Adrenal gland (tissue), 5 donors: ENCODE measurements around the gene AIFM2.

Source experiments
- POLR2A ChIP-seq, 2 donors: fragments of 450-650 bp; IDR thresholded peaks; one replicate each; pipeline ENCODE4 v1.6.1; 2017; ENCODE audit warnings: antibody characterized with exemption in 2 of 2, mild to moderate bottlenecking in 2 of 2, moderate library complexity in 1 of 2
- TF ChIP-seq, protein P1 (sequence below), 6 experiments: fragments of 450-650 bp in 4 of 6; fragments of 200-600 bp in 2 of 6; sonication (generic) in 1 of 6; IDR thresholded peaks; 1 replicate in 5 of 6; 2 replicates in 1 of 6; pipeline versions ENCODE4 v1.5.1 to v1.8.0; 2016 to 2021; ENCODE audit warnings: antibody characterized with exemption in 6 of 6, mild to moderate bottlenecking in 2 of 6, moderate library complexity in 1 of 6
- donor health status: DM: no; HTN: no; CAD: no.

DNA sequence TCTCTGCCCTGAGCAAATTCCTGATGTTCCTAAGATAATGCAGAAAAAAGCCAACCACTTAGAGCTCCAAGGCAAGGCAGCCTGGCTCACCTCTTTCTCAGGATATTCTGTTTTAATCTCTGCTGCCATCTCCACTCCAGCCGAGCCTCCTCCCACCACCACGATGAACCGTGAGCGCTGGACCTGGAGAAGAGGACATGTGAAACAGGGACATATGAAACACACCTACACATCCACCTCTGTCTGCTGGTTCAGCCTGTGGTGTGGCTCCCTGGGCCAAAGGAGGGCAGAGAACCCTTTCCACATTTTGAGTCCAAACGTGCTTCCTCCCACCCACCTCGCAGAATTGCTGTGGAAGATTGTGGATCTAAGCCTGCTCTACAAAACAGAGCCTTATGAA is 12.2 kb downstream of the AIFM2 start:
- no peak for TF ChIP-seq POLR2A (IDR thresholded peaks at IDR 0.05)
- TF ChIP-seq, protein P1, sequence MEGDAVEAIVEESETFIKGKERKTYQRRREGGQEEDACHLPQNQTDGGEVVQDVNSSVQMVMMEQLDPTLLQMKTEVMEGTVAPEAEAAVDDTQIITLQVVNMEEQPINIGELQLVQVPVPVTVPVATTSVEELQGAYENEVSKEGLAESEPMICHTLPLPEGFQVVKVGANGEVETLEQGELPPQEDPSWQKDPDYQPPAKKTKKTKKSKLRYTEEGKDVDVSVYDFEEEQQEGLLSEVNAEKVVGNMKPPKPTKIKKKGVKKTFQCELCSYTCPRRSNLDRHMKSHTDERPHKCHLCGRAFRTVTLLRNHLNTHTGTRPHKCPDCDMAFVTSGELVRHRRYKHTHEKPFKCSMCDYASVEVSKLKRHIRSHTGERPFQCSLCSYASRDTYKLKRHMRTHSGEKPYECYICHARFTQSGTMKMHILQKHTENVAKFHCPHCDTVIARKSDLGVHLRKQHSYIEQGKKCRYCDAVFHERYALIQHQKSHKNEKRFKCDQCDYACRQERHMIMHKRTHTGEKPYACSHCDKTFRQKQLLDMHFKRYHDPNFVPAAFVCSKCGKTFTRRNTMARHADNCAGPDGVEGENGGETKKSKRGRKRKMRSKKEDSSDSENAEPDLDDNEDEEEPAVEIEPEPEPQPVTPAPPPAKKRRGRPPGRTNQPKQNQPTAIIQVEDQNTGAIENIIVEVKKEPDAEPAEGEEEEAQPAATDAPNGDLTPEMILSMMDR (IDR thresholded peaks at IDR 0.05) = no peak
